Motor neuron (in vitro differentiated cells): ENCODE data around the gene CBLB. TPM values are rescaled to one million over a fixed set of nuclear protein-coding genes. Genes with fewer than 3 reads are reported as not detected.
A peak's percentile ranks its signal among the peaks of the same experiment; 100 is the strongest.

Source experiments
- ATAC-seq, 8 experiments: fragments of 200-7000 bp; cut with Tn5 transposase; replicated peaks in 6 of 8; 2 replicates each; pipeline ENCODE4 v1.8.0; 2021; ENCODE audit warnings: mild to moderate bottlenecking in 8 of 8, moderate library complexity in 8 of 8
- H3K27ac ChIP-seq, 2 donors: fragments of 250-450 bp; sonication (Bioruptor Pico); 2 replicates each; pipeline ENCODE4 v1.9.0; 2021; ENCODE audit warnings: antibody characterized with exemption in 2 of 2, mild to moderate bottlenecking in 2 of 2, moderate library complexity in 1 of 2
- H3K4me1 ChIP-seq, 2 donors: fragments of 250-450 bp; sonication (Bioruptor Pico); replicated peaks in 1 of 2; 2 replicates each; pipeline ENCODE4 v1.6.1; 2021; ENCODE audit warnings: antibody characterized with exemption in 2 of 2, mild to moderate bottlenecking in 2 of 2, moderate library complexity in 1 of 2
- H3K4me3 ChIP-seq, 5 donors: fragments of 250-450 bp; sonication (Bioruptor Pico); 2 replicates each; pipeline ENCODE4 v1.9.0; 2021; ENCODE audit warnings: antibody characterized with exemption in 5 of 5, mild to moderate bottlenecking in 5 of 5, moderate library complexity in 4 of 5
- WGBS, 10 experiments: fragments of 450-650 bp; shearing (Covaris generic); methylation state at CpG; one replicate each; pipeline ENCODE4 v1.0.0; 2022; 5-methylcytosine and 5-hydroxymethylcytosine counted together
- in situ Hi-C, 9 experiments: fragments of 400-800 bp; cut with MboI; loops; one replicate each; pipeline ENCODE4 v1.15.0; 2021; ENCODE audit warnings: low sequenced_read_pairs in 9 of 9, low pct_unique_long_range_greater_than_20kb in 2 of 9; ENCODE audit not compliant: unreplicated experiment in 9 of 9
- total RNA-seq, 8 experiments: library from RNA; unstranded; fragments of 300-600 nt; gene quantifications; 2 replicates each; pipeline versions ENCODE4 v1.2.3 to v1.2.4, GENCODE V29; 2022

CBLB gene
- total RNA-seq, 8 experiments from 2014 or later = 20.0 to 53.6 (median 28.4) TPM

DNA sequence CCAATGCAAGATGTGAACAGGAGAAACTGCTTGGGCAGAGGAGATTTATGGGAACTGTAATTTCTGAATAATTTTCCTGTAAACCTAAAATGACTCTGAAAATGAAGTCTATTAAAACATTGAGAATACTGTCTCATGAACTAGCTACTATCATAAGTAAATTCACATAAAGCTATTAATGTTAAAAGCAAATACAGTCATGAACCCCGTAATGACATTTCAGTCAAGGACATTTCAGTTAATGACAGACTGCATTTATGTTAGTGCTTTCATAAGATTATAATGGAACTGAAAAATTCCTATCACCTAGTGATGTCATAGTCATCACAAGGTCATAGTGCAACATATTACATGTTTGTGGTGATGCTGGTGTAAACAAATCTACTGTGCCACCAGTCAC is 17.2 kb downstream of the CBLB start:
- in situ Hi-C loops = no loop called here
- no peak overlapping the region for H3K4me3 ChIP-seq
- peaks cover 0 to 22% of the 10 kb centered on the region in 2 donors for H3K4me1 ChIP-seq
- WGBS, 10 experiments = 67 to 100% (median 100%) methylated on average over 1 of the region's 1 CpG; no CpG with 5 or more reads in 3 of the 10 experiments
- peak in 3 of 8 experiments; percentile 29 to 74 (median 52) for ATAC-seq
- no peak overlapping the region for H3K27ac ChIP-seq

- WGBS, 10 experiments = 50 to 100% (median 98%) methylated on average over 1 to 2 of the region's 2 CpGs; no CpG with 5 or more reads in 4 of the 10 experiments
- in situ Hi-C loops = no loop called here
- H3K27ac ChIP-seq = no peak overlapping the region
- H3K4me3 ChIP-seq = no peak overlapping the region
- peak in 1 of 8 experiments; percentile 7 for ATAC-seq
- peaks cover 0 to 22% of the 10 kb centered on the region in 2 donors for H3K4me1 ChIP-seq
These were observed 17.6 kb downstream of the CBLB start for GRCh38 chr3:105851176-105851575.

GRCh38 chr3:105850593-105850992 is 18.2 kb downstream of the CBLB start:
- ATAC-seq = no peak
- no peak overlapping the region for H3K27ac ChIP-seq
- H3K4me3 ChIP-seq = no peak overlapping the region
- peaks cover 0 to 22% of the 10 kb centered on the region in 2 donors for H3K4me1 ChIP-seq
- in situ Hi-C loops = no loop called here
- 79 to 100% (median 85%) methylated on average over 1 to 2 of the region's 2 CpGs; no CpG with 5 or more reads in 2 of the 10 experiments for WGBS, 10 experiments

DNA sequence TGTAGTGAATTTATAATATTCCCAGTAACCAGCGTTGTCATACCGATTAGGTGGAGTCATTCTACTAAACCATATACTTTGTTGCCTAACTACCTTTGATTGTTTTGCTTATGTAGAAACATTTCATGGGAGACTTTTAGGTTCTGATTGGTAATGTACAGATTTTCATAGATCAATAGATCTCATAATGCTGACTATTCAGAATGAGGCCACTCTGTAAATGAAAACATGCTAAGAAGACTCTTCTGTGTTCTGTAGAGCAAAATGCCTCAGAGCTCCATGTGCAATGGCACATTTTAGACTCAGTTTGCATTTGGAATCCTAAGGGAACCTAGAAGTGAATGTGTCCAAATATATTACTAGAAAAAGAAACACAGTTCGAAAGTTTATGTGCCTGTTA is 20.0 kb downstream of the CBLB start:
- no peak for ATAC-seq
- no peak overlapping the region for H3K4me3 ChIP-seq
- peaks cover 0 to 22% of the 10 kb centered on the region in 2 donors for H3K4me1 ChIP-seq
- 83 to 100% (median 100%) methylated on average over 1 to 3 of the region's 3 CpGs for WGBS, 10 experiments
- H3K27ac ChIP-seq = no peak overlapping the region
- in situ Hi-C loops = no loop called here

DNA sequence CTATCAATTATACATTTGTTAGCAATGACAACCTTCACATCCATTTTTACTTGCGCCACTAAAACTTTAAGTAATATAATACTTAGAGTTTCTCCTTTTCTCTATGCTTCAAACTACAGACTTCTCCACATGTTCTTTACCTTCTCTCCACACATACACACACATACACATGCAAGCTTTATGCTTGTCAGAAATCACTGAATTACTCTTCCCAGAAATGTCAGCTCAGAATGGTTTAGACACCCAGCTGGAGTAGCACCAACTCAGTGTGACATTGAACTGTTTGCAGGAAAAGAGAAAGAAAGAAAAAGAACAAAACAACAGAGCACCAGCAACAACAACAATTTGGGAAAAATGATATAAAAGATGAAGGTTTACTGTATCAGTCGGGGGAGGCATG is 20.9 kb downstream of the CBLB start:
- in situ Hi-C loops = no loop called here
- 75 to 100% (median 95%) methylated on average over 1 to 2 of the region's 2 CpGs; no CpG with 5 or more reads in 2 of the 10 experiments for WGBS, 10 experiments
- Histone ChIP-seq H3K27ac (no peak overlapping the region), H3K4me1 (peaks cover 0 to 22% of the 10 kb centered on the region in 2 donors), H3K4me3 (no peak overlapping the region)
- ATAC-seq = no peak

GRCh38 chr3:105847452-105847851 is 21.4 kb downstream of the CBLB start:
- Histone ChIP-seq H3K4me3 (no peak overlapping the region), H3K27ac (no peak overlapping the region), H3K4me1 (peaks cover 0 to 22% of the 10 kb centered on the region in 2 donors)
- WGBS, 10 experiments = 89 to 100% (median 100%) methylated on average over 1 of the region's 1 CpG; no CpG with 5 or more reads in 6 of the 10 experiments
- in situ Hi-C loops = no loop called here
- peak in 2 of 8 experiments; percentile 24 for ATAC-seq

GRCh38 chr3:105846809-105847208 is 22.0 kb downstream of the CBLB start:
- ATAC-seq = no peak
- H3K4me1 ChIP-seq = peaks cover 0 to 22% of the 10 kb centered on the region in 2 donors
- in situ Hi-C loops = no loop called here
- H3K27ac ChIP-seq = no peak overlapping the region
- WGBS, 10 experiments = 9 to 100% (median 69%) methylated on average over 1 of the region's 1 CpG; no CpG with 5 or more reads in 2 of the 10 experiments
- no peak overlapping the region for H3K4me3 ChIP-seq

GRCh38 chr3:105845488-105845887 is 23.3 kb downstream of the CBLB start:
- in situ Hi-C loops = no loop called here

GRCh38 chr3:105844704-105845103 is 24.1 kb downstream of the CBLB start:
- H3K4me1 ChIP-seq = peaks cover 0 to 22% of the 10 kb centered on the region in 2 donors
- no peak for ATAC-seq
- H3K4me3 ChIP-seq = no peak overlapping the region
- no peak overlapping the region for H3K27ac ChIP-seq
- in situ Hi-C loops = no loop called here

More at GRCh38 chr3:105845488-105845887, 23.3 kb downstream of the CBLB start:
- no peak overlapping the region for H3K4me3 ChIP-seq
- no peak overlapping the region for H3K27ac ChIP-seq
- no peak for ATAC-seq
- 0 to 45% (median 34%) methylated on average over 1 of the region's 1 CpG for WGBS, 10 experiments
- peaks cover 0 to 22% of the 10 kb centered on the region in 2 donors for H3K4me1 ChIP-seq

- WGBS, 10 experiments = 87 to 100% (median 95%) methylated on average over 1 to 6 of the region's 6 CpGs; no CpG with 5 or more reads in 1 of the 10 experiments
- Histone ChIP-seq H3K27ac (no peak overlapping the region), H3K4me1 (peaks cover 0 to 19% of the 10 kb centered on the region in 2 donors), H3K4me3 (no peak overlapping the region)
- in situ Hi-C loops = no loop called here
- no peak for ATAC-seq
These were observed 24.8 kb downstream of the CBLB start for GRCh38 chr3:105843994-105844393.

- no peak for ATAC-seq
- no peak overlapping the region for H3K27ac ChIP-seq
- 40 to 100% (median 87%) methylated on average over 1 to 2 of the region's 2 CpGs; no CpG with 5 or more reads in 2 of the 10 experiments for WGBS, 10 experiments
- in situ Hi-C loops = no loop called here
- H3K4me3 ChIP-seq = no peak overlapping the region
- H3K4me1 ChIP-seq = peaks cover 0 to 14% of the 10 kb centered on the region in 2 donors
These were observed 25.9 kb downstream of the CBLB start for GRCh38 chr3:105842943-105843342.

- in situ Hi-C loops = no loop called here
- 74 to 100% (median 83%) methylated on average over 1 to 3 of the region's 3 CpGs; no CpG with 5 or more reads in 3 of the 10 experiments for WGBS, 10 experiments
- Histone ChIP-seq H3K27ac (no peak overlapping the region), H3K4me3 (no peak overlapping the region), H3K4me1 (peaks cover 0 to 9% of the 10 kb centered on the region in 2 donors)
- no peak for ATAC-seq
These were observed 26.4 kb downstream of the CBLB start for GRCh38 chr3:105842449-105842848.

DNA sequence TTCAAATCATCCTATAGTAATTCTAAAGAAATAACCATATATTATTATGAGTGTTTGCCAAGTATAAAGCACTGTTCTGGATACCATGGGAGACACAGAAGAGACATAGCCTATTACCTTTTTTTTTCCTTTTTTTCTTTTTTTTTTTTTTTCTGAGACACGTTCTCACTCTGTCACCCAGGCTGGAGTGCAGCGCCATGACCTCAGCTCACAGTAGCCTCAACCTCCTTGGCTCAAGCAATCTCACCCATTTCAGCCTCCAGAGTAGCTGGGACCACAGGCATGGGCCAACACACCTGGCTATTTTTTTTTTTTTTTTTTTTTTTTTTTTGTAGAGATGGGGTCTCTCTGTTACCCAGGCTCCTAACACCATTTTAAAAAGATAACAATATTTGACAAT is 30.9 kb downstream of the CBLB start:
- WGBS, 10 experiments = 93 to 100% (median 100%) methylated on average over 1 to 2 of the region's 2 CpGs; no CpG with 5 or more reads in 2 of the 10 experiments
- peak in 1 of 8 experiments; percentile 37 for ATAC-seq

DNA sequence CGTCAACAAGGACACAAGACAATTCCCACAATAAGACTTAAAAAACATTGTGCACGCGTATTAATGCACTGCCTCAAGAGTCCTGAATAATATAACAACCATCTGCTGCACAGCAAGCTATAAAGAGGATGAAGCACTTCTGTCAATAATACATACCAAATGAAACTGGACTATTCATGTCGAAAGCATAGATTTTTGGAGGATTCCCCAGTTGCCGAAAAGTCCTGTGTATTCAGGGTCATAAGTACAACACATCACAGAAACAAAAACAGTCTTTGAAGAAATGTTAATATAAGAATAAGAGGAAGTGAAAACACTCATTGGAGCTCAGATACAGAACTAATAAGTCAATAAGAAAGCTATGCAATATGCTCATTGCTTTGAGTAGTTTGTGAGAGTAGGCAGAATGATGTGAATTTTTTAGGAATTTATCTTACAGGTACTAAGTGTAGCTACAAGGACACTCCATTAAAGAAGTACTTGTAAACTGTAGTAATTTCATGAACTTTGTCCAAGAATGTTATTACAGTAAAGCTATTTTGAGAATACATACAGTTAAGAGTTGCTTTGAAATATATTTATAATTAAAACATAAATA is 31.6 kb downstream of the CBLB start:
- no peak overlapping the region for H3K4me3 ChIP-seq
- peak in 2 of 8 experiments; percentile 15 to 56 for ATAC-seq
- in situ Hi-C loops = no loop called here
- WGBS, 10 experiments = 11 to 100% (median 93%) methylated on average over 1 to 5 of the region's 5 CpGs; no CpG with 5 or more reads in 1 of the 10 experiments
- no peak overlapping the region for H3K27ac ChIP-seq
- no peaks in the 10 kb centered on the region for H3K4me1 ChIP-seq

More for the DNA sequence above, 30.9 kb downstream of the CBLB start:
- Histone ChIP-seq H3K4me3 (no peak overlapping the region), H3K4me1 (no peaks in the 10 kb centered on the region), H3K27ac (no peak overlapping the region)
- in situ Hi-C loops = no loop called here
